ENCODE measurements around the gene CHFR.
"Not testable (repeated sequence)": the region's sequence is repeated elsewhere in the genome, so short reads cannot be mapped to it uniquely, and the experiment has no call there.

The CHFR gene

DNA sequence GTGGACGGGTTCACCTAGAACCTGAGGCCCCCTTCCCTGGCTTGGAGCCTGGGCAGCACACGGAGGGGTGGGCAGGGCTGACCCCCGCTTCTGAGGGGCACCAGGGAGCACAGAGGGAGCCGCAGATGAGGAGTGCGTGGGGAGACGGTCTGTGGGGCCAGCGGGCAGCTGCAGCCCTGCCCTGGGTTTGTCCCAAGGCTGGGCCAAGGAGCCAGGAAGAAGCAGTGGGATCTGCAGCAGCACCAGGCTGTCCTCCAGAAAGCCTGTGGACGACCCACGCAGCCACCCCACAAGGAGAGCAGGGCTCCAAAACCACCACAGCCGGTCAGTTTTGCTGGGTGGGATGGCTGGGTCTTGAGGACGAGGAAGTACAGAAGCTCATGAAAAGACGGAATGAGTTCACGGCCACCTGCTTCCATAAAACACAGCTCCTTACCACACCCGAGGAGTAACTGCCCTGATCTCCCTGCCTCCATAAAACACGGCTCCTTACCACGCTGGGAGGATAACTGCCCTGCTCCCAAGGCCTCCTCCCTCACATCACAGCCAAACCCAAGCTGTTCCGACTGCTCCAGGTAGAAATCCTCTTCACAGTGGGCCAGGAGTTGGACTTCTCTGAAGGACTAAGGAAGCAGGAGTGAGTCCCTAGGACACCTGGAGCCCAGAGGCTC, 48.9 kb downstream of the CHFR start:
- no peak for DNase-seq

DNA sequence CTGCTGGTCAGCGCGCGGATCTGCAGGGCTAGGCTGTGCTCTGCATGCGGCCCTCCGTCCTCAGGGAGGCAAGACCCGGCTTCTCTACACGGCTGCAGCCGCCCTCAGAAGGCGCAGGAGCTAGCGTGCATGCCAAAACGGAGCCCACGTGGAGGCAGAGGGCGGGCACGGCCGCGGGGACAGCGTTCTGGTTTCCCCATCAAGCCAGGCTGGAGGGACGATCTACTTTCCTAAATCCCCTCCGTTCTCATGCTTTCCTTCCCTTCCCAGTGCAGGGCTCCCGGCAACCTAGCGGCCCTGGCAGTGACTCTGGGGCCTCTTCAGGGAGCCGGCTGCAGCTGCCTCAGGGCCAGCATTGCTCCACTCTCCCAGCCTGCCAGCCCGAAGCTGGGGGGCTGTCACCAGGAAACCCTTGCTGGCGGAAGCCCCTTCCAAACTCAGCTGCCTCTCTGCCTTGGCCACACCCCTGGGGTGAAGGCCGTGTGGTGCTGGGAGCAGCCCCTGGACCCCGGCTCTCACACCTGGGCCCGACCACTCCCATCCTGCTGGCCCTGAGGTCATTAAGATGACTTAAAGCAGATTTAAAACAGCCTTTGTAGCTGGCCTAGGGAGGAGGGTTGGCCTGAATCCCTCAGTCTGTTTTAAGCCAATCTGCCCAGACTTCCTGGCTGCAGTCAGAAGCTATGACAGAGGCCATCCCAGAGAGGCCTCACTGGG, 49.6 kb downstream of the CHFR start:
- DNase-seq: no peak

DNA sequence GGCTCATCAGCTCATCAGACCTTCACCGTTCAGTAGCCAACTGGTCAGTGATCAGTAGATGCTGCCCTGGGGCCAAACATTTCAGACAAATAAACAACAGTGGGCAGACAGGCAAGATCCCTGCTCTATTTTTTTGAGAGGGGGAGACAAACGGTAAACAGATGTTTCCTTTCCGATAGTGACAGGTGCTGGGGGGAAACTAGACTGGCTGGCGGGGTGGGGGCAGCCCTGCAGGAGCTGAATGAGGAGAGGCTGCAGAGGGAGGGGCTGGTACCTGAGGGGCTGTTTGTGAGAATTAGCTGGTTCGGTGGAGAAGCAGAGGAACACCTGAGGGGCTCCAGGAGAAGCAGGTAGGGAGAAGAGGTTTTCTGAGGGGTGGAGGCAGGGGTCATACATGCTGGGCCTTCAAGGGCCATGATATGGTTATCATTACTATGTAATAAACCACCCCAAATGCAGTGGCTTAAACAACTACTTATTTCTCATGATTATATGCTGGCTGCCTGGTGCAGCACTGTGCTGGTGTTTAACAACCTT, 50.5 kb downstream of the CHFR start:
- no peak for DNase-seq

DNA sequence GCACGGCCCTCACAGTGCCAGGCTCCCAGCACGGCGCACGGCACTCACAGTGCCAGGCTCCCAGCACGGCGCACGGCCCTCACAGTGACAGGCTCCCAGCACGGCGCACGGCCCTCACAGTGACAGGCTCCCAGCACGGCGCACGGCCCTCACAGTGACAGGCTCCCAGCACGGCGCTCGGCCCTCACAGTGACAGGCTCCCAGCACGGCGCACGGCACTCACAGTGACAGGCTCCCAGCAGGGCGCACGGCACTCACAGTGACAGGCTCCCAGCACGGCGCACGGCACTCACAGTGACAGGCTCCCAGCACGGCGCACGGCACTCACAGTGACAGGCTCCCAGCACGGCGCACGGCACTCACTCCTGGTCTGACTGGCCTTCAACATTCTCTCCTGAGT, 51.2 kb downstream of the CHFR start:
- not testable (repeated sequence) for DNase-seq

DNA sequence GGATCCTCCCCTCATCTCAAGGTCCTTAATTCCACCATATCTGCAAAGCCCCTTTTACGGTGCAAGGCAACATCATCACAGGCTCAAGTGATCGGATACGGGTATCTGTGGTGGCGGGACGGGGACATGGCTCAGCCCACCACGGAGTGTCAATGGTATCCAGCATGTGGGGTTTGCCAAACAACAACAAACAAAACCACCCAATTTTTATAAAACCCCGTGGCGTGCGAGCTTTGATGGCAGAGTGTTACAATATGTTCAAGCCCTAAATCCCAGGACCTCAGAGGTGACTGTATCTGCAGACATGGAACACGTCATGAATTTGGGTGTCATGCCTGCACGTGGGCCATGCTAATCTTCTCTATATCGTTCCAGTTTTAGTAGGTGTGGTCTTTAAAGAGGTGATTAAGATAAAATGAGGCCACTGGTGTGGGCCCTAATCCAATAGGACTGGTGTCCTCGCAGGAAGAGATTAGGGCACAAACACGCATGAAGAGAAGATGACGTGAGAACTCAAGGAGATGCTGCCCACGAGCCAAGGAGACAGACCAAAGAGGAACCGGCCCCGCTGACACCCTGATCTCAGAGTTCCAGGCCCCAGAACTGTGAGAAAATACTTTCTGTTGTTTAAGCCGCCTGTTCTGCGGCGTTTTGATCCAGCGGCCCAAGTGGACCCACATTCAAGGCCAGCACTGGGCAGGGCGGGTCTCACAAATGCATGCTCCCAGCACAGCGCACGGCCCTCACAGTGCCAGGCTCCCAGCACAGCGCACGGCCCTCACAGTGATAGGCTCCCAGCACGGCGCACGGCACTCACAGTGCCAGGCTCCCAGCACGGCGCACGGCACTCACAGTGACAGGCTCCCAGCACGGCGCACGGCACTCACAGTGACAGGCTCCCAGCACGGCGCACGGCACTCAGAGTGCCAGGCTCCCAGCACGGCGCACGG, 52.1 kb downstream of the CHFR start:
- no peak for DNase-seq

DNA sequence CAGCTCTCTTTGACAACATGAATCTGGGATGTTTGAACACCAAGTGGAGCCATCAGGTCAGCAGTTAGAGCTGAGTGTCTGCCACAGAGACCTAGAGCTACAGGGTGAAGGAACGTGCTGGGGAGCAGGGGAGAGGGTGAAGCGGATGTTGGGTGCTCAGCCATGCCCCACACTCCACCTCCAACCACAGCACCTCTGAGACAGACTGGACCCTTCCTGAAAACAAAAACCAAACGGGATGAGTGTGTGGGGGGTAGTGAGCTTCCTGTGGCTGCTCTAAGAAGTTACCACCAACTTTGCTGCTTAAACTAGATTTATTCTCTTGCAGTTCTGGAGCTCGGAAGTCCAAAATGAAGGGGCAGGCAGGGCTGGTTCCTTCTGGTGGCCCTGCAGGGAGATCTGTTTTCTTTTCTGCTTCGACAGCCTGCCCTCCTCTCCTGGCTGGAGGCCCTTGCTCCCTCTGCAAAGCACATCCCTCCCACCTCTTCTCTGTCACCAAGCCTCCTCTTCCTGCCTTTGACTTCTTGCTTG, 53.2 kb downstream of the CHFR start:
- DNase-seq: no peak

DNA sequence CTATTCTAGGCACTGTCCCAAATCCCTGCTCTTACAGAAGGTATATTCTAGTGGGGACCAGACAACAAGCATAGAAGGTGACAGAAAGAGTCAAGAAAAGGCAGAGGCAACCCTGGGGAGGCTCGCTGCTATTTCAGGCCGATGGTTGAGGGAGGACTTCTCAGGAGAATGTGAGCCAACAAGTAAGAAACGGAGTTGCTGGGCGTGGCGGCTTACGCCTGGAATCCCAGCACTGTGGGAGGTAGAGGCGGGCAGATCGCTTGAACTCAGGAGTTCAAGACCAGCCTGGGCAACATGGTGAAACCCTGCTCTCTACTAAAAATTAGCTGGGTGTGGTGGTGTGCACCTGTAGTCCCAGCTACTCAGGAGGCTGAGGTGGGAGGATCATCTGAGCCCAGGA, 54.1 kb downstream of the CHFR start:
- no peak for DNase-seq

DNA sequence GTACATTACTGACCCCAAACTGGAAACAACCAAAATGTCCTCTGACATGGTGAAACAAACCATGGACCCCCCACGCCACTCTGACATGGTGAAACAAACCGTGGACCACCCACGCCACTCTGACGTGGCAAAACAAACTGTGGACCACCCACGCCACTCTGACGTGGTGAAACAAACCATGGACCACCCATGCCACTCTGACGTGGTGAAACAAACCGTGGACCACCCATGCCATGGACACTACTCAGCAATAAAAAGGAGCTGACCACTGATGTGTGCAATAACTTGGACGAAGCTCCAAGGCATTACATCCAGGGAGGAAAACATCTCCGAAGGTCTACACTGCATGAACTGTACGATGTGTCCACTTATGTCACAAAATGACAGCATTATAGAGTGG, 55.6 kb downstream of the CHFR start:
- DNase-seq: no peak

DNA sequence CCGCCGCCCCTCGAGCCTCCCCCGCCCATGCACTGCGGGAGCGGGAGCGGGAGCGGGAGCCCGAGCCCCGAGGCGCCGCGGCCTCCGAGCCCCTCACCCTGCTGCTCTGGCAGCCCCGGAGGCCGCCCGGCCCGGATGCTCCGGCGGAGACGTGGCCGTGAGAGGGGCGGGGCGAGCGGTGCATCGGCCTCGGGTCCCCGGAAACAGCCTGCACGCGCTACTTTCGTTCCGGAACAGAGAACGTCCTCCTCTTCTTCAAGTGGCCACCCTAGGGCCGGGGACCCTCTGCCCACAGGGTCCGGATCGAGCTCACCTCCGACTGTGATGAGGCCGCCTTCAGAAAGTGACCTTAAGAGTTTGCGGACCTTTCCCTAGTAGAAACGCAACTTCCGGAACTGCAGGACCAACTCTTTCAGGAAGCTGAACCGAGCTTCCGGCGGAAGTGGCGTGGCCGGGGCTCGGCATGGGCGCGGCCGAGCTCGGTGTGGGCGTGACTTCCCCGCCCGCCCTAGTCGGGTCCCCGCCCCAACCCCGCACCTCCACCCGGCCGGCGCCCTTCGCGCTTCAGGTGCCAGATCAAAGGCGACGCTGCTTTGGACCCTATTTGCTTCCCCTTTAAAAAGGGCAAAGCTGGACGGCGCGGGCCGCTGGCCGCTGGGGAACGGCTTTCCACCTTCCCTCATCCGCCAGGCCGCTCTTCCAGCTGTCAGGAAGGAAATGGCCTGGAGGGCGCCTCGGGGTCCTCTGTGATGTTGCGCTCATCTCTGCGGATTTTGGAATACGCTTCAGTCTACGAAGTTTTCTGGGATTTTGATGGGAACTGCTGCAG, 58.5 kb downstream of the CHFR start, which contains the start of gene GOLGA3:
TSS of gene GOLGA3 (minus strand) at position 164 of the 829 bp plus-strand sequence. CDS start 6,741 bp downstream, outside the sequence.
- DNase-seq: peak; percentile 88

DNA sequence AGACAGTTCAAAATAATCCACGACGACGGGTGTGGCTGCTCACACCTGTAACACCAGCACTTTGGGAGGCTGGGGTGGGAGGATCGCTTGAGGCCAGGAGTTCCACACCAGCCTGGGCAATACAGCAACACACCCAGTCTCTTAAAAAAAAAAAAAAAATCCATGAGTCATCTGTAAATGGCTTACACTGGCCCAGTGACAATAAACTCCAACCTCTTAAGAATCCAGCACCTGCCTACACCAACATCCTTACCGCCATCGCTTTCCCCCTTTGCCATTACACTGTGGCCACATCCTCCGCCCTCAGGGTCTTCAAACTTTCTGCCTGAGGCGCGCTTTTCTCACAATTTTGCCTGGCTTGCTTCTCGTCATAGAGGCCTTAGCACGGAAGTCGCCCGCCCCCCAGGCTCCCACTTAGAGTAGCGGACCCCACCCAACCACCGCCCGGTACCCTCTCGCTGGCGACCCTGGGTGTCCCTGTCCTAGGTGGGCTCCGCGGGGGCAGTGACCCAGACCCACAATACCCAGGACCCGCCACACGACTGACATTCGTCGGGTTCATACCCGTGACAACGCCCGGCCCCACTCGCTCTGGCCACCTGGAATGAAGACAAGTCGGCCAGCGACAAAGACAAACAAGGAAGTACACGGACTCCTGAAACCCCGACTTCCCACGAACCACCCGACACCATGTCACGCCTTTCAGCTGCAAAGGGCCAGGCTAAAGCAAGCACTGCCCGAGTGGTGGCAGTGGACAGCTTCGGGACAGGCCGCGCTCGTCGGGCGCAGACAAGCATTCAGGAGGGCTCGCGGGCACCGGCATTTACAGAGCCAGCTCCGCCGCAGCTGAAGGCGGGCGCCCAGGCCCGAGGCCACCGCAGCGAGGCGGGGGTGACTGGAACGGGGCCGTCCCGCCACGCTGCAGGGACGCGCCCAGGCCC, 59.4 kb downstream of the CHFR start:
- no peak for DNase-seq

DNA sequence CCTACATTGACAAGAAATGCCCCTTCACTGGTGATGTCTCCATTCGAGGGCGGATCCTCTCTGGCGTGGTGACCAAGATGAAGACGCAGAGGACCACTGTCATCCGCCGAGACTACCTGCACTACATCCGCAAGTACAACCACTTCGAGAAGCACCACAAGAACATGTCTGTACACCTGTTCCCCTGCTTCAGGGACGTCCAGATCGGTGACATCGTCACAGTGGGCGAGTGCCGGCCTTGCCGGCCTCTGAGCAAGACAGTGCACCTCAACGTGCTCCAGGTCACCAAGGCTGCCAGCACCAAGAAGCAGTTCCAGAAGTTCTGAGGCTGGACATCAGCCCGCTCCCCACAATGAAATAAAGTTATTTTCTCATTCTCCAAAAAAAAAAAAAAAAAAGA, 61.5 kb downstream of the CHFR start:
- no peak for DNase-seq

DNA sequence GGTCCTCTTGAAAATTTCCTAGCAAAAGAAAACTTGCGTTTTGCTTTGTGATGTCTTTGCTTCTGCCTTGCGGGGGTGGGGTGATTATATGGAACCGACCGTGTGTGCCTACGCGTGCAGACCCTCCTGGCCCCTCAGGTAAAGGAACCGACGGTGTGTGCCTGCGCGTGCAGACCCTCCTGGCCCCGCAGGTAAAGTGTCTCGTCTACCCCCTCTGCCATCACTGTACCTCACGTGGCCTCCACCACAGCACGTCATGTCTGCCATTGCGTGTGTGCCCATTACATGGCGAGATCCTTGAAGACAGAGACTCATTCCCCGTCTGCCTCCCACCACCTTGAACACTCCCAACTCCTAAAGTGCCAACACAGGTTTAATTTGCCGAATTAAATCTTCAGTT, 62.3 kb downstream of the CHFR start:
- no peak for DNase-seq

DNA sequence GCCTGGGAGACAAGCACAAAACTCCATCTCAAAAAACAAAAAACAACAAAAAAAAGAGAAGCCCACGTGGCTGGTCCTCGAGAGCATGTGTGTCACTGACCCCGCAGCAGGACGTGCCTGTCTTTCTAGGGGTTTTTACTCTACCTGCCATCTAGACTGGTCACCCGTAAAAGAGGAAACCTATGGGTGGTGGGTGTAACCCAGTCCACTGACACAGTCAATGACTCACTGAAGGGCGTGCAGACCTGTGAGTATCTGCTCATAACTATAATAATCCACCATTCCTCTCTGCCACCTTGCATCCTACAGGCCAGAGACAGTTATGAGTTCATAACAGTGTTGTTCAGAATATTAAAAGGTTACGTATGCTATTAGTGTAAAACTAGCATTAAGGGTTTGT, 63.4 kb downstream of the CHFR start:
- DNase-seq: no peak

DNA sequence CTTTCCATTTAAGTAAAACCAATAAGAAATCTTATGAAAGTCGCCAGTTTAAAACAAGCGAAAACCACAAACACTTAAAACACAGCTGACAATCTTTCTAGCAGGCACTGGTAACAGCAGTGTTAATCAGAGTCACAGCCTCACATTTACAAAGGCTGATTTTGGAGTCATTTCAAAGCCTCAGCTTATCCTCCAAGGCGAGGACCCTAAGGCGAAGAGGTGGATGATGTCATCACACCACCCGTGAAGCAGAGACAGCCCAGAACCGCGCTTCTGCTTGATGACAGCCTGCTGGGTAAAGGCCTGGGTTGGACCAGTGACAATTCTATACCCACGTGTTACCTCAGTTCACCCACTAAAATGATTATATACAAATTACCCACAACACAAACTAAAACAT, 68.8 kb downstream of the CHFR start:
- no peak for DNase-seq

DNA sequence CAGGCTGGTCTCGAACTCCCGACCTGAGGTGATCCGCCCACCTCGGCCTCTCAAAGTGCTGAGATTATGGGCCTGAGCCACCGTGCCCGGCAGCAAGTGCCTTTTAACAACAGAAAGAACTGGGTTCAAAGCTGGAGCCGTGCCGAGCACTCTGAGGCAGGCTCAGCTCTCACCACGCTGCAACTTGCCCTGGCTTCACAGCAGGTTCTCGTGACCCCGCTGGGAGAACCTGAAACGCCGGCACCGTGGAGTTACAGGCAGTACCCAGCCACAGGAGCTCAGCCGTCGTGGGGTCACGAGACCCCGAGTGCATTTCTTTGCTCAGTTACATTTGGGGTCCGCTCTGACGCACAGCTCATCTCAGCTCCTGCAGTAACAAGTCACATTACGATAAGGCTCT, 73.2 kb downstream of the CHFR start:
- no peak for DNase-seq

DNA sequence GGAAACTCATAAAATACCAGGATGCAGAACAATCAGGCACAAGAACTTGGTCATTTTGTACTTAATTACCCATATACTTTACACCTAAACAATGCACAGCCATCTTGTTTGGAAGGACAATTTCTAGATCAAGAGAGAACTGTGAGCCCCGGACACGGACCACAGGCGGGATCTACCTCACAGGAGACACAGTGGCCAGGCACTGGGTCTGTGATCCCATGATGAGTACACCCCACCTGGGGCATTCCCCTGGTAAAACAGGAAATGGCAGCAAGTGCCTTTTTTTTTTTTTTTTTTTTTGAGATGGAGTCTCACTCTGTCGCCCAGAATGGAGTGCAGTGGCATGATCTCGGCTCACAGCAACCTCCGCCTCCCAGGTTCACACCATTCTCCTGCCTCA, 74.0 kb downstream of the CHFR start:
- DNase-seq: no peak

DNA sequence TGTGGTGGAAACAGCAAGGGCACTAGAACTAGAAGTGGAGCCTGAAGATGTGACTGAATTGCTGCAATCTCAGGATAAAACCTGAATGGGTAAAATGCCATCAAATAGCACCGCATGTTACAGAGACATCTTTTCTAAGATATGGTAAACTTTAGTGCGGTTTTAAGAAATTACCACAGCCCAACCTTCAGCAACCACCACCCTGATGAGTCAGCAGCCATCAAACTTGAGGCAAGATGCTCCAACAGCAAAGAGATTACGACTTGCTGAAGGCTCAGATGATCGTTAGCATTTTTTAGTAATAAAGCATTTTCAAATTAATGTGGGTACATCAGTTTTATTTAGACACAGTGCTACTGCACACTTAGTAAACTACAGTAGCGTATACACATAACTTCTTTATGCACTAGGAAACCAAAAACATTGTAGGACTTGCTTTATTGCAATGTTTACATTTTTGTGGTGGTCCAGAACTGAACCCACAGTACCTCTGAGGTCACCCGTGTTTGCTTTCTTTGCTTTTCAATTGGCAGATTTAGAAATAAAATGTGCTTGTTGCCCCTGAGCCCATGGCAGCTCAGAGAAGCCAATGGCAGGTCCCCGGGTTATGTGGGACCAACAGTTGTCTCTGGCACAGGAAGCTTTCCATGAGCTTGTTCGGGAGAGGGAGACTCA, 74.6 kb downstream of the CHFR start:
- DNase-seq: no peak

DNA sequence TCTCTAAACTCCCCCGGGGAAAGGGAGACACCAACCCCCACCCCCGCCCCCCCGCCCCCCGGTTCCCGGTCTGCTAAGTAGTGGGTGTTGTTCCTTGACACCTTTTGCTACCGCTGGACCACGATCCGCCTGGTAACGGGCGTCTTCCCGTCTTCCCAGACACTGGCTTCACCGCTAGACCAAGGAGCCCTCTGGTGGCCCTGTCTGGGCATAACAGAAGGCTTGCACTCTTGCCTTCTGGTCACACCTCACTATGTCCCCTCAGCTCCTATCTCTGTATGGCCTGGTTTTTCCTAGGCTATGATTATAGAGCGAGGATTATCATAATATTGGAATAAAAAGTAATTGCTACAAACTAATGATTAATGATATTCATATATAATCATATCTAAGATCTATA, 78.0 kb downstream of the CHFR start:
- DNase-seq: peak; percentile 5

DNA sequence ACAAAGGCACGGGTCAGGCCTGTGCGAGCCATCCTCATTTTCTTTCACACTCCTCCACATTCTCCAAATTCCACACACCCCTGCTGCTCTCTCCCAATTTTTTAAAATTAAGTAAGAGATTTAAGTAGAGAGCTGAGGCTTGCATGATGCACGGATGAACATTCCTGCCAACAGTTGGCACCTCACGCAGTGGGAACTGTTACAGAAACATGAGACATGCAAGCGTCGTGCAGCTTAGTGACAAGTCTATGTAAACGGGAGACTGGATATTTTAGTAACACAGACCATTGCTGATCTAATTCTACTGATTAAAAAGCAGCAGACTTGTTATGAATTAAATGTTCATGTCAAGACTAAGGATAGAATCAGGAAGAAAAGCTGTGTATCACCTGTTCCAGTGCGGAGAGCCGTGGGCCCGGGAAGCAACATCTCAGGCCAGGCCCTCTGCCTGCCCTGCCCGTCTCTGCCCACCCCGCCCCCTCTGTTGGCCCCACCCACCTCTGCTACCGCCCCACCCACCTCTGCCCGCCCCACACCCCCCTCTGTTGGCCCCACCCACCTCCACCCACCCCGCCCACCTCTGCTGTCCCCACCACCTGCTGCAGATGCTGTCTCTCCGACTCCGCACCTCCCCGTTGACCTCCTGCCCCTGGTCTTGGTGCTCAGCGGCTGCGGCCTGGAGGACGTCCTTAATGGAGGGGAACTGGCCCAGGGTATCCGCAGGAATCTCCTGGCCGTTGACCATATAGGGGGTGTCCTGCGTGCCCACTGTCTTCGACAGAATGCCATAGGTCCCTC, 79.9 kb downstream of the CHFR start:
- DNase-seq: no peak

All from GDM1 (cell line).